22Rv1 (cell line): Measurements from ENCODE around the gene SLC1A2.

Experiments used
- ZFX ChIP-seq: fragments of 450-650 bp; IDR thresholded peaks from 2 replicates; pipeline ENCODE4 v1.6.1; 2017; ENCODE audit warnings: antibody characterized with exemption, borderline replicate concordance
- TF ChIP-seq, protein P1 (sequence below): fragments of 450-650 bp; IDR thresholded peaks from 2 replicates; pipeline ENCODE4 v1.5.1; 2017; ENCODE audit warnings: mild to moderate bottlenecking

DNA sequence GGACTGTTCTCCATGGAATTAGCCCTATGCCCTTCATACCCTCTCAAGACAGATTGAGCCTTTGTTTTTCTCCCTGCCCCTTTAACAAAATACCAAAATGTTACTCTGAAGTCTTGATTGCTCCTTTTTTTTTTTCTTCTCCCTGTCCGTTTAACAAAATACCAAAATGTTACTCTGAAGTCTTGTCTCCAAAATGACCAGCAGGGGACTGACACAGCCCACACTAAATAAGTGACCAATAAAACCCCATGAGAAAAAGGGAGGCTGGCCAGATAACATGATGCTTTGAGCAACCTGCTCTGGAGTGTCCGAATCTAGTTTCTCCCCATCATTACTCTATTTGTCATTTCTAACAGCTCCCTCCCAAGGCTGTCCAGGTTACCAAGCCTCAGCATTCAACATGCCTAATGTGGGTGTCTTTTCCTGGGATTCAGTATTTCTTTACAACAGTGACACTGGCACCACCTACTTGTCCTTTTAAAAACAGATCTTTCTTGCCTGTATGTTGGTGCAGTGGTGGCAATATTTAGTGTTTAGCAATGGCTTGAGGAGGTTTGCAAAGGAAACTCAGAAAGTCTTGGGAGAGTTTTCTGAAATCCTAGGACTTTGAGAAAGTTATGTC is 42.7 kb upstream of the SLC1A2 start:
- TF ChIP-seq, protein P1, sequence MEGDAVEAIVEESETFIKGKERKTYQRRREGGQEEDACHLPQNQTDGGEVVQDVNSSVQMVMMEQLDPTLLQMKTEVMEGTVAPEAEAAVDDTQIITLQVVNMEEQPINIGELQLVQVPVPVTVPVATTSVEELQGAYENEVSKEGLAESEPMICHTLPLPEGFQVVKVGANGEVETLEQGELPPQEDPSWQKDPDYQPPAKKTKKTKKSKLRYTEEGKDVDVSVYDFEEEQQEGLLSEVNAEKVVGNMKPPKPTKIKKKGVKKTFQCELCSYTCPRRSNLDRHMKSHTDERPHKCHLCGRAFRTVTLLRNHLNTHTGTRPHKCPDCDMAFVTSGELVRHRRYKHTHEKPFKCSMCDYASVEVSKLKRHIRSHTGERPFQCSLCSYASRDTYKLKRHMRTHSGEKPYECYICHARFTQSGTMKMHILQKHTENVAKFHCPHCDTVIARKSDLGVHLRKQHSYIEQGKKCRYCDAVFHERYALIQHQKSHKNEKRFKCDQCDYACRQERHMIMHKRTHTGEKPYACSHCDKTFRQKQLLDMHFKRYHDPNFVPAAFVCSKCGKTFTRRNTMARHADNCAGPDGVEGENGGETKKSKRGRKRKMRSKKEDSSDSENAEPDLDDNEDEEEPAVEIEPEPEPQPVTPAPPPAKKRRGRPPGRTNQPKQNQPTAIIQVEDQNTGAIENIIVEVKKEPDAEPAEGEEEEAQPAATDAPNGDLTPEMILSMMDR = no peak
- TF ChIP-seq ZFX = no peak
